Thyroid gland (tissue), 4 donors: ENCODE results near the gene PCTP. TPM values are rescaled to one million over a fixed set of nuclear protein-coding genes. Genes with fewer than 3 reads are reported as not detected.

Source experiments
- DNase-seq, 2 donors: peaks; one replicate each; pipeline ENCODE4 v3.0.0-alpha.2; 2019
- H3K27ac ChIP-seq, 3 donors: fragments of 200-600 bp; sonication (generic); 1 replicate in 2 of 3; 2 replicates in 1 of 3; pipeline ENCODE4 v1.5.1; 2016 to 2019; ENCODE audit warnings: mild to moderate bottlenecking in 1 of 3, moderate library complexity in 1 of 3
- H3K27me3 ChIP-seq: fragments of 200-600 bp; sonication (generic); one replicate; pipeline ENCODE4 v1.5.1; 2019
- H3K36me3 ChIP-seq, 2 donors: fragments of 200-600 bp; sonication (generic); one replicate each; pipeline ENCODE4 v1.5.1; 2016 to 2019
- H3K4me1 ChIP-seq, 2 donors: fragments of 200-600 bp; sonication (generic); one replicate each; pipeline ENCODE4 v1.5.1; 2017 to 2019
- H3K4me3 ChIP-seq, 3 donors: fragments of 200-600 bp; sonication (generic); replicated peaks in 1 of 3; 1 replicate in 2 of 3; 2 replicates in 1 of 3; pipeline ENCODE4 v1.5.1; 2016; ENCODE audit warnings: mild to moderate bottlenecking in 1 of 3
- H3K9me3 ChIP-seq: fragments of 200-600 bp; sonication (generic); one replicate; pipeline ENCODE4 v1.5.1; 2017
- POLR2A ChIP-seq, 2 donors: fragments of 450-650 bp; IDR thresholded peaks; one replicate each; pipeline ENCODE4 v1.6.1; 2017; ENCODE audit warnings: antibody characterized with exemption in 2 of 2, mild to moderate bottlenecking in 2 of 2, moderate library complexity in 1 of 2
- WGBS, 2 donors: methylation state at CpG; one replicate each; pipeline ENCODE4 v1.1.5; 2017; 5-methylcytosine and 5-hydroxymethylcytosine counted together
- intact Hi-C: fragments of 100-400 bp; cut with DNase I; formaldehyde crosslinking; loops from one replicate; pipeline ENCODE4 v1.15.1; 2023
- total RNA-seq, 4 donors: library from RNA; depleted of rRNA; stranded (reverse); fragments of >200 nt; gene quantifications; one replicate each; pipeline ENCODE4 v1.2.3, GENCODE V29; 2016
- TF ChIP-seq, protein P1 (sequence below), 6 experiments: fragments of 200-600 bp in 3 of 6; fragments of 450-650 bp in 3 of 6; sonication (generic) in 3 of 6; IDR thresholded peaks; one replicate each; pipeline ENCODE4 v1.5.1; 2016 to 2019; ENCODE audit warnings: antibody characterized with exemption in 6 of 6, mild to moderate bottlenecking in 2 of 6, inconsistent platforms in 1 of 6, moderate library complexity in 1 of 6

PCTP gene
- total RNA-seq: 10 to 100 TPM; 13.7 to 17.2 (median 14.8) TPM

DNA sequence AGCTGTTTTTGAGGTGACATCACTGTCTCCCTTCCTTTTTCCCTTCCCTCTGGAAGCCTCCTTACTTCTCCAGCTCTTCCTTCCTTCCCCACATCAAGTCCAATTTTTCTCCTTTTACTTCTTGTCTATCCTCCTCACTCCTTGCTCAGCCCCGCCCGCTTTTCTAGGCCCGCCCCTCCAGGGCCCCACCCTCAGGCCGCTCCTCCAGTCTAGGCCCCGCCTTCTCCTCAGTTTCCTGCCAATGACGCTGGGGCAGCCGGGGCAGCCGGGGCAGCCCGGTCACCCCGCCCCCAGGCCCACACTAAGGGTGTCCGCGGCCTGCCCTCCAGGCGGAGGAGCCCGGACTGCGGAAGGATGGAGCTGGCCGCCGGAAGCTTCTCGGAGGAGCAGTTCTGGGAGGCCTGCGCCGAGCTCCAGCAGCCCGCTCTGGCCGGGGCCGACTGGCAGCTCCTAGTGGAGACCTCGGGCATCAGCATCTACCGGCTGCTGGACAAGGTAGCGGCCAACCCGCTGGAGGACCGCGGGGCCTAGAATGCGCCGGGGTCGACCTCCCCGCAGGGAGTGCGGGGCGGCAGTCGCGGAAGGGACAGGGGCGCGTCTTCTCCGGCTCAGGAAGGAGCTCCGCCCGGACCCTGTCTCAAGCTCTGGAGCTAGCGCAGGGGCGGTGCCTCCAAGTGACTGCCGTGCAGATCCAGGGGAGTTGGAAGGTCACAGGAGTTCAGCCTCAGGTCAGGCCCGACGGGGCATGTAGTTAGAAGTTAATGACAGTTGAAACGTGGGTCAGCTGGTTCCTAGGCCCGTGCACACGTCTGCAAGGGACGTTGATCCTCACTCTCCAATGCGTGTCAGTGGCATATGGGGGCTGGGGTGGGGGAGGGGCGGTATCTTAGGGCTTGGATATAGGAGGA is at the start of gene PCTP:
TSS of gene PCTP (plus strand) at position 302 of the 908 bp plus-strand sequence. CDS start at position 355, 53 bp downstream.
- TF ChIP-seq POLR2A (IDR thresholded peaks at IDR 0.05): peak; percentile 43 to 92
- TF ChIP-seq, protein P1, sequence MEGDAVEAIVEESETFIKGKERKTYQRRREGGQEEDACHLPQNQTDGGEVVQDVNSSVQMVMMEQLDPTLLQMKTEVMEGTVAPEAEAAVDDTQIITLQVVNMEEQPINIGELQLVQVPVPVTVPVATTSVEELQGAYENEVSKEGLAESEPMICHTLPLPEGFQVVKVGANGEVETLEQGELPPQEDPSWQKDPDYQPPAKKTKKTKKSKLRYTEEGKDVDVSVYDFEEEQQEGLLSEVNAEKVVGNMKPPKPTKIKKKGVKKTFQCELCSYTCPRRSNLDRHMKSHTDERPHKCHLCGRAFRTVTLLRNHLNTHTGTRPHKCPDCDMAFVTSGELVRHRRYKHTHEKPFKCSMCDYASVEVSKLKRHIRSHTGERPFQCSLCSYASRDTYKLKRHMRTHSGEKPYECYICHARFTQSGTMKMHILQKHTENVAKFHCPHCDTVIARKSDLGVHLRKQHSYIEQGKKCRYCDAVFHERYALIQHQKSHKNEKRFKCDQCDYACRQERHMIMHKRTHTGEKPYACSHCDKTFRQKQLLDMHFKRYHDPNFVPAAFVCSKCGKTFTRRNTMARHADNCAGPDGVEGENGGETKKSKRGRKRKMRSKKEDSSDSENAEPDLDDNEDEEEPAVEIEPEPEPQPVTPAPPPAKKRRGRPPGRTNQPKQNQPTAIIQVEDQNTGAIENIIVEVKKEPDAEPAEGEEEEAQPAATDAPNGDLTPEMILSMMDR (IDR thresholded peaks at IDR 0.05): peak in 4 of 6 experiments; percentile 3 to 38 (median 25)
- 0% methylated on average over 17 to 33 of the region's 53 CpGs for WGBS, 2 donors

GRCh38 chr17:55702150-55702549 is 48.7 kb upstream of the PCTP start:
- WGBS, 2 donors: 91 to 92% methylated on average over 7 of the region's 7 CpGs
- Histone ChIP-seq H3K36me3 (no peaks in the 10 kb centered on the region), H3K27me3 (no peaks in the 10 kb centered on the region), H3K27ac (no peak overlapping the region), H3K4me1 (peaks cover 13 to 25% of the 10 kb centered on the region in 2 donors), H3K4me3 (no peak overlapping the region), H3K9me3 (no peaks in the 10 kb centered on the region)
- TF ChIP-seq, protein P1 (IDR thresholded peaks at IDR 0.05): no peak
- no peak for TF ChIP-seq POLR2A (IDR thresholded peaks at IDR 0.05)
- DNase-seq: no peak
- intact Hi-C loops: no loop called here

More for the DNA sequence above, at the start of gene PCTP:
- no peaks in the 10 kb centered on the region for H3K27me3 ChIP-seq
- H3K27ac ChIP-seq: peak within 1 kb of the TSS; percentile 84 to 88 (median 86)
- peaks cover 7 to 9% of the 10 kb centered on the region in 2 donors for H3K4me1 ChIP-seq
- intact Hi-C loops: no loop called here
- H3K36me3 ChIP-seq: no peaks in the 10 kb centered on the region
- no peaks in the 10 kb centered on the region for H3K9me3 ChIP-seq
- peak within 1 kb of the TSS; percentile 86 to 93 (median 90) for H3K4me3 ChIP-seq
- peak; percentile 96 for DNase-seq

DNA sequence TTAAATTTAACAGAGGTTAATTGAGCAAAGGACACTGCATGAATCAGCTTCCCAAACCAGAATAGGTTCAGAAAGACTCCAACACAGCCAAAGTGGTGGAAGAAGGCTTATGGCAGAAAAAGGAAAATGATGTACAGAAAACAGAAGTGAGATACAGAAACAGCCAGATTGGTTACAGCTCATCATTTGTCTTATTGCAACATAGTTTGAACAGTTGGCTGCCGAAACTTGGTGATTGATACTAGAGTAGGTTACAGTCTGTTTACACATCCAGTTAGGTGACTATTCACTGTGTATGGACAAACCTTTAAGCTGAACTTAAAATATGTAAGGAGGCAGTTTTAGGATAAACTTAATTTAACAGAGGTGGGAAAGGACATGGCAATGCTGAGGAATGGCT is 46.5 kb upstream of the PCTP start:
- H3K36me3 ChIP-seq: no peaks in the 10 kb centered on the region
- no peaks in the 10 kb centered on the region for H3K27me3 ChIP-seq
- H3K9me3 ChIP-seq: no peaks in the 10 kb centered on the region
- no peak overlapping the region for H3K27ac ChIP-seq
- no peak for DNase-seq
- WGBS, 2 donors: 86 to 92% methylated on average over 1 of the region's 1 CpG
- H3K4me3 ChIP-seq: no peak overlapping the region
- intact Hi-C loops: no loop called here
- no peak for TF ChIP-seq POLR2A (IDR thresholded peaks at IDR 0.05)
- TF ChIP-seq, protein P1 (IDR thresholded peaks at IDR 0.05): no peak
- H3K4me1 ChIP-seq: peaks cover 5 to 15% of the 10 kb centered on the region in 2 donors

DNA sequence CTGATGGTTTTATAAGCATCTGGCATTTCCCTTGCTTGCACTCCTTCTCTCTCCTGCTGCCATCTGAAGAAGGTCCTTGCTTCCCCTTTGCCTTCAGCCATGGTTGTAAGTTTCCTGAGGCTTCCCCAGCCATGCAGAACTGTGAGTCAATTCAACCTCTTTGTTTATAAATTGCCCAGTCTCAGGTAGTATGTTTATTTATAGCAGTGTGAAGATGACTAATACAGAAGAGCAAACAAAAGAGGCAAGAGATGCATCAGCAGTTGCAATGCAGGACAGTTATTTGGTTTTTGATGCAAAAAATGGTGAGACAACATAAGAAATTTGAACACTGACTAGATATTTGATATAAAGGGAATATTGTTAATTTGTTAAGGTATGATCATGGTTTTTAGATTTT is 45.0 kb upstream of the PCTP start:
- intact Hi-C loops: no loop called here
- H3K36me3 ChIP-seq: no peaks in the 10 kb centered on the region
- H3K4me3 ChIP-seq: no peak overlapping the region
- TF ChIP-seq, protein P1 (IDR thresholded peaks at IDR 0.05): no peak
- no peak for TF ChIP-seq POLR2A (IDR thresholded peaks at IDR 0.05)
- H3K9me3 ChIP-seq: no peaks in the 10 kb centered on the region
- no peak overlapping the region for H3K27ac ChIP-seq
- no peak for DNase-seq
- no peaks in the 10 kb centered on the region for H3K27me3 ChIP-seq
- H3K4me1 ChIP-seq: peaks cover 8 to 12% of the 10 kb centered on the region in 2 donors
